Nucleus accumbens (tissue), 56 donors: ENCODE results near the gene TRIM52.
"Not testable (repeated sequence)": the region's sequence is repeated elsewhere in the genome, so short reads cannot be mapped to it uniquely, and the experiment has no call there.

Experiments
- DNase-seq, 56 donors: peaks; one replicate each; lab custom pipeline; 2025; lab: John Stamatoyannopoulos, UW

Gene TRIM52

GRCh38 chr5:181217111-181217802 lies 43.7 kb downstream of the TRIM52 start:
- no peak for DNase-seq

- DNase-seq, result no peak
These were observed 44.6 kb downstream of the TRIM52 start for GRCh38 chr5:181215997-181216989.

- not testable (repeated sequence) for DNase-seq
These were observed 46.7 kb downstream of the TRIM52 start for GRCh38 chr5:181214249-181214648.

- no peak for DNase-seq
These were observed 48.0 kb downstream of the TRIM52 start for GRCh38 chr5:181212934-181213333.

GRCh38 chr5:181212080-181212479 lies 48.9 kb downstream of the TRIM52 start:
- DNase-seq, result no peak

- DNase-seq, result no peak
These were observed 49.7 kb downstream of the TRIM52 start for GRCh38 chr5:181211208-181211607.

- DNase-seq, result not testable (repeated sequence)
These were observed 50.2 kb downstream of the TRIM52 start for GRCh38 chr5:181210698-181211097.

- DNase-seq, result not testable (repeated sequence)
These were observed 50.8 kb downstream of the TRIM52 start for GRCh38 chr5:181210148-181210547.

GRCh38 chr5:181209006-181209405 lies 51.9 kb downstream of the TRIM52 start:
- DNase-seq, result not testable (repeated sequence)

GRCh38 chr5:181207960-181208253 lies 53.0 kb downstream of the TRIM52 start:
- no peak for DNase-seq

GRCh38 chr5:181207214-181207959 lies 53.6 kb downstream of the TRIM52 start:
- DNase-seq, result no peak

- no peak for DNase-seq
These were observed 54.9 kb downstream of the TRIM52 start for GRCh38 chr5:181205761-181206649.
